SIG-M5 (cell line): ENCODE results near the gene RAC3.

ENCODE experiments used
- DNase-seq: peaks from one replicate; lab custom pipeline; 2025; lab: John Stamatoyannopoulos, UW

RAC3 gene

GRCh38 chr17:82041144-82041814, 9.8 kb downstream of the RAC3 start:
- DNase-seq = no peak

- no peak for DNase-seq
Observed at GRCh38 chr17:82042649-82043048, 11.2 kb downstream of the RAC3 start.

- no peak for DNase-seq
Observed at GRCh38 chr17:82043507-82043906, 12.0 kb downstream of the RAC3 start.

- DNase-seq = no peak
Observed at GRCh38 chr17:82045936-82046484, 14.5 kb downstream of the RAC3 start.

GRCh38 chr17:82046903-82047302, 15.4 kb downstream of the RAC3 start:
- DNase-seq = no peak

- no peak for DNase-seq
Observed at GRCh38 chr17:82047379-82047778, 15.9 kb downstream of the RAC3 start.

- DNase-seq = no peak
Observed at GRCh38 chr17:82047914-82048570, 16.6 kb downstream of the RAC3 start.

- no peak for DNase-seq
Observed at GRCh38 chr17:82048571-82048971, 17.1 kb downstream of the RAC3 start.

GRCh38 chr17:82049106-82049505, 17.6 kb downstream of the RAC3 start:
- no peak for DNase-seq

- DNase-seq = no peak
Observed at GRCh38 chr17:82049521-82049971, 18.1 kb downstream of the RAC3 start.

GRCh38 chr17:82050152-82050760, 18.8 kb downstream of the RAC3 start:
- no peak for DNase-seq

- DNase-seq = no peak
Observed at GRCh38 chr17:82050761-82051641, 19.5 kb downstream of the RAC3 start.

GRCh38 chr17:82051776-82052637, 20.5 kb downstream of the RAC3 start, which contains the start of the genes GPS1 and RFNG:
Gene GPS1, plus strand, starts transcription at chr17:82051898. Its CDS starts 34 bp downstream, at chr17:82051932.
Gene RFNG, minus strand, starts transcription at chr17:82051811. Its CDS starts 45 bp downstream, at chr17:82051766.
- DNase-seq = no peak

- no peak for DNase-seq
Observed at GRCh38 chr17:82052638-82053059, 21.2 kb downstream of the RAC3 start.

GRCh38 chr17:82053130-82053529, 21.7 kb downstream of the RAC3 start:
- DNase-seq = no peak

GRCh38 chr17:82053556-82054263, 22.2 kb downstream of the RAC3 start:
- no peak for DNase-seq

GRCh38 chr17:82054351-82055022, 23.0 kb downstream of the RAC3 start:
- no peak for DNase-seq

GRCh38 chr17:82055023-82055964, 23.8 kb downstream of the RAC3 start:
- no peak for DNase-seq
